ENCODE measurements around the gene XPO1. TPM values are rescaled to one million over a fixed set of nuclear protein-coding genes. Genes with fewer than 3 reads are reported as not detected.

XPO1 gene
- total RNA-seq, 1 experiment from 2014 or later: 272 TPM

DNA sequence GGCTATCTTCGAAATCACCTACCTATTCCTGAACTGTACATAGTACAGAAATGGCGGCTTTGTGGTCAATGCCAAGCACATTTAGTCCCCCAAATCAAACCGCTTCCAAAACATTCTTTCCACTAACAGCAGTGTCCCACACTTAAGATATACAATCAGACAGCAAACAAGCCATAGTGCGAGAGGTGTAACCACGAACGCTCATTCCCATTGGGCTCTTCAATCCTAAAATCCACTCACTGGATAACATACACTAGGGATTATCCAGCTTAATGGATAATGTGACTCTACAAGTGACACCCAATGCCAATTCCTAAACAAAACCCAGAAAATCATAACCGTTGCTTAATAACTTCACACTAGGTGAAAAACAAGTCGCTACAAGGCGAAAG is 2.0 kb downstream of the XPO1 start:
- Mint-ChIP-seq H3K9me3 (no peaks in the 10 kb centered on the region), H3K36me3 (peaks cover 37% of the 10 kb centered on the region)
- no peak for DNase-seq (ENCODE audit: low spot score)

DNA sequence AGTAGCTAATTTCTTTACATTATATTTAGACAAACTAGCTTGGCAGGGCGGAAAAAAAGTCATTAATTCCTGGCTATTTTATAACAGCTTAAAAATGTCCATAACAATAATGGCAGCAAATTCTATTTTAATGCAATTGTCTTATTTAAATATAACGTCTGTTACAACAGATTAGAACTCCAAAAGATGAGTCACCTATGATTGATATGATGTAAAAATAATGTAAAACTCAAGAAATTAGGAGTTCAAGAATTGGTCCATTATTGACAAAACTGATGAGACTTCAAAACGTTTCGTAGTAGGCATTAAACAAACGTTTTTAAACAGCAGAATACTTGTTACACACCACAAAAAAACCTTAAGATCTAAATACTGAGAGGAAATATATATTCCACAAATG is 2.7 kb downstream of the XPO1 start:
- no peaks in the 10 kb centered on the region; the same call in 1 of the 2 replicates for H3K27me3 Mint-ChIP-seq (ENCODE audit: low read depth)
- H3K27ac Mint-ChIP-seq: peak overlapping the region; percentile 100
- H3K36me3 Mint-ChIP-seq: peaks cover 37% of the 10 kb centered on the region
- POLR2A ChIA-PET: no interaction called here
- peaks cover 56% of the 10 kb centered on the region for H3K4me1 Mint-ChIP-seq
- TF ChIP-seq, protein P1, sequence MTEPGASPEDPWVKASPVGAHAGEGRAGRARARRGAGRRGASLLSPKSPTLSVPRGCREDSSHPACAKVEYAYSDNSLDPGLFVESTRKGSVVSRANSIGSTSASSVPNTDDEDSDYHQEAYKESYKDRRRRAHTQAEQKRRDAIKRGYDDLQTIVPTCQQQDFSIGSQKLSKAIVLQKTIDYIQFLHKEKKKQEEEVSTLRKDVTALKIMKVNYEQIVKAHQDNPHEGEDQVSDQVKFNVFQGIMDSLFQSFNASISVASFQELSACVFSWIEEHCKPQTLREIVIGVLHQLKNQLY (CRISPR knock-in tag; IDR thresholded peaks at IDR 0.05): no peak
- TF ChIP-seq ZNF671 (CRISPR knock-in tag; IDR thresholded peaks at IDR 0.05) (no peak), ZBTB21 (CRISPR knock-in tag; IDR thresholded peaks at IDR 0.05; ENCODE audit: borderline replicate concordance) (no peak), TEAD1 (CRISPR knock-in tag; IDR thresholded peaks at IDR 0.05) (no peak), SMAD4 (CRISPR knock-in tag; IDR thresholded peaks at IDR 0.05) (no peak), MYBL2 (CRISPR knock-in tag; IDR thresholded peaks at IDR 0.05) (no peak), PREB (CRISPR knock-in tag; IDR thresholded peaks at IDR 0.05; ENCODE audit: borderline replicate concordance) (no peak), ZBTB43 (CRISPR knock-in tag; IDR thresholded peaks at IDR 0.05) (no peak), NR2C2 (CRISPR knock-in tag; IDR thresholded peaks at IDR 0.05) (no peak), NFATC4 (CRISPR knock-in tag; IDR thresholded peaks at IDR 0.05) (no peak)
- TF ChIP-seq, protein P2, sequence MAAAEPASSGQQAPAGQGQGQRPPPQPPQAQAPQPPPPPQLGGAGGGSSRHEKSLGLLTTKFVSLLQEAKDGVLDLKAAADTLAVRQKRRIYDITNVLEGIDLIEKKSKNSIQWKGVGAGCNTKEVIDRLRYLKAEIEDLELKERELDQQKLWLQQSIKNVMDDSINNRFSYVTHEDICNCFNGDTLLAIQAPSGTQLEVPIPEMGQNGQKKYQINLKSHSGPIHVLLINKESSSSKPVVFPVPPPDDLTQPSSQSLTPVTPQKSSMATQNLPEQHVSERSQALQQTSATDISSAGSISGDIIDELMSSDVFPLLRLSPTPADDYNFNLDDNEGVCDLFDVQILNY (CRISPR knock-in tag; IDR thresholded peaks at IDR 0.05): no peak
- TF ChIP-seq, protein P3, sequence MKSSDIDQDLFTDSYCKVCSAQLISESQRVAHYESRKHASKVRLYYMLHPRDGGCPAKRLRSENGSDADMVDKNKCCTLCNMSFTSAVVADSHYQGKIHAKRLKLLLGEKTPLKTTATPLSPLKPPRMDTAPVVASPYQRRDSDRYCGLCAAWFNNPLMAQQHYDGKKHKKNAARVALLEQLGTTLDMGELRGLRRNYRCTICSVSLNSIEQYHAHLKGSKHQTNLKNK (CRISPR knock-in tag; IDR thresholded peaks at IDR 0.05): no peak
- CTCF ChIA-PET: interaction anchor here (1.4 kb wide), 1 partner anchor 109 kb away, joined by 5 read pairs; no protein-coding TSS in a partner anchor
- ATAC-seq (no peak), DNase-seq (ENCODE audit: low spot score) (no peak)
- H3K4me3 Mint-ChIP-seq: peak overlapping the region; percentile 97
- H3K9me3 Mint-ChIP-seq: no peaks in the 10 kb centered on the region

More for the DNA sequence above, 2.0 kb downstream of the XPO1 start:
- Mint-ChIP-seq H3K4me1 (peaks cover 49% of the 10 kb centered on the region), H3K4me3 (peak overlapping the region; percentile 97), H3K27ac (peak overlapping the region; percentile 100), H3K27me3 (ENCODE audit: low read depth) (no peaks in the 10 kb centered on the region; the same call in 1 of the 2 replicates)
- CTCF ChIA-PET: no interaction called here
- no peak for ATAC-seq
- no peak for TF ChIP-seq ZBTB43 (CRISPR knock-in tag; IDR thresholded peaks at IDR 0.05)
- TF ChIP-seq, protein P3 (CRISPR knock-in tag; IDR thresholded peaks at IDR 0.05): peak; percentile 22; the same call in 1 of the 2 replicates
- POLR2A ChIA-PET: interaction anchor here (0.5 to 2.7 kb wide), 2 partner anchors 45 to 303 kb away, joined by 3 to 16 read pairs; no protein-coding TSS in a partner anchor

DNA sequence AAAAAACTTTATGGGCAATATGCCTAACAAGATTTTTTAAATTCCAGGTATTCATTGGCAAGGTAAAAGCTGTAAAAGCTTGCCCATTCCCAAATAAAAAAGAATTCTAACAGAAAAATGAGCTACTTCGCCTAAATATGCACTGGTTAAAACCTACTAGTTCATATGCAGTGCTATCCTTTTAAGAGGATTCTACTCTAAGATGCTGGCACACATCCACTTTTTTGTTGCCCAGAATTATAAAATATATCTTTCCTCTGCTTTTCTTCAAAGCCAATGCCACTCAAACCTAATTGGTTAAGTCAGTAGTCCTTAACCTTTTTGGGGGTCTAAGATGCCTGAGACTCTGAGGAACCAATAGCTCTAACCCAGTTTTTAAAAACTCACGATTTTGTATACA is 3.2 kb downstream of the XPO1 start:
- DNase-seq (ENCODE audit: low spot score) (no peak), ATAC-seq (no peak)
- Mint-ChIP-seq H3K27me3 (ENCODE audit: low read depth) (no peaks in the 10 kb centered on the region; the same call in 1 of the 2 replicates), H3K9me3 (no peaks in the 10 kb centered on the region), H3K4me3 (peak overlapping the region; percentile 97), H3K4me1 (peaks cover 56% of the 10 kb centered on the region), H3K36me3 (peaks cover 40% of the 10 kb centered on the region), H3K27ac (peak overlapping the region; percentile 100)
- CTCF ChIA-PET: interaction anchor here (1.4 kb wide), 1 partner anchor 109 kb away, joined by 5 read pairs; no protein-coding TSS in a partner anchor
- POLR2A ChIA-PET: interaction anchor here (0.5 to 0.6 kb wide), 3 partner anchors 146 to 364 kb away, joined by 3 to 5 read pairs (median 4); no protein-coding TSS in a partner anchor
- TF ChIP-seq NFYB (CRISPR knock-in tag; conservative IDR thresholded peaks at IDR 0.05; ENCODE audit: low read depth): no peak
- TF ChIP-seq GTF2I (CRISPR knock-in tag; conservative IDR thresholded peaks at IDR 0.05): no peak
- TF ChIP-seq TCF7 (CRISPR knock-in tag; IDR thresholded peaks at IDR 0.05; ENCODE audit: low read depth): no peak
- no peak for TF ChIP-seq ZNF263 (CRISPR knock-in tag; IDR thresholded peaks at IDR 0.05; ENCODE audit: low read depth)
- TF ChIP-seq PREB (CRISPR knock-in tag; IDR thresholded peaks at IDR 0.05; ENCODE audit: borderline replicate concordance): no peak
- TF ChIP-seq TP53 (CRISPR knock-in tag; IDR thresholded peaks at IDR 0.05): no peak
- no peak for TF ChIP-seq RORB (CRISPR knock-in tag; IDR thresholded peaks at IDR 0.05)
- TF ChIP-seq, protein P3 (CRISPR knock-in tag; IDR thresholded peaks at IDR 0.05): no peak
- no peak for TF ChIP-seq OVOL2 (CRISPR knock-in tag; IDR thresholded peaks at IDR 0.05; ENCODE audit: borderline replicate concordance)
